T-helper 1 cell treated with Interleukin-12 subunit alpha and Interleukin-12 subunit beta and Interleukin-4 antibody, amounts not matched to agents 30 ng/mL and 1 ng/mL, for 36 hours (primary cell): ENCODE data around the gene LGR5. TPM values are rescaled to one million over a fixed set of nuclear protein-coding genes. Genes with fewer than 3 reads are reported as not detected.
"Not testable (repeated sequence)": the region's sequence is repeated elsewhere in the genome, so short reads cannot be mapped to it uniquely, and the experiment has no call there.

Source experiments
- intact Hi-C: fragments of 100-400 bp; cut with micrococcal nuclease; formaldehyde crosslinking; loops from one replicate; pipeline ENCODE4 v1.15.1; 2024
- total RNA-seq: library from RNA; stranded (reverse); gene quantifications from 2 replicates; pipeline ENCODE4 v1.2.3, GENCODE V29; 2022

Gene LGR5
- total RNA-seq, 1 donor from 2014 or later: not detected

DNA sequence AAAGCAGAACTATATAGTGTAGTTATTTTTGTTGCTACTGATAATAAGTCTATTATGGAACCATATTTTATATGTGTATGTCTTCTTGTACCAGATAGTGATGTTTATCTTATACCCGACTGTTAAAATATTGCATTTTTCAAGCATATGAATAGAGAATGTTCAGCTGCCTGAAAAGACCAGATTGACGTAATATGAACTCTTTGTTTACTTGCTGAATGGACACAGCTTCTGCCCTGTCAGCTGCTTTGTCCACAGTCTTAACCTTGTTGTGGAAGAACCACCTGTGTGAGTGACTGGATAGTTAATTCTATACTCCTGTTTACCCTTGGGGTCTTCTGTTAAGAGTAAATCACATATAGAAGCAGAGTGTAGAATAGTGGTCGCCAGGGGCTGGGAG is 109.3 kb downstream of the LGR5 start:
- intact Hi-C loops: no loop called here

- intact Hi-C loops: loop anchor here (10.0 kb wide), 1 partner anchor 137 kb away; no protein-coding TSS in a partner anchor
Observed at GRCh38 chr12:71551529-71551928, 111.9 kb downstream of the LGR5 start.

DNA sequence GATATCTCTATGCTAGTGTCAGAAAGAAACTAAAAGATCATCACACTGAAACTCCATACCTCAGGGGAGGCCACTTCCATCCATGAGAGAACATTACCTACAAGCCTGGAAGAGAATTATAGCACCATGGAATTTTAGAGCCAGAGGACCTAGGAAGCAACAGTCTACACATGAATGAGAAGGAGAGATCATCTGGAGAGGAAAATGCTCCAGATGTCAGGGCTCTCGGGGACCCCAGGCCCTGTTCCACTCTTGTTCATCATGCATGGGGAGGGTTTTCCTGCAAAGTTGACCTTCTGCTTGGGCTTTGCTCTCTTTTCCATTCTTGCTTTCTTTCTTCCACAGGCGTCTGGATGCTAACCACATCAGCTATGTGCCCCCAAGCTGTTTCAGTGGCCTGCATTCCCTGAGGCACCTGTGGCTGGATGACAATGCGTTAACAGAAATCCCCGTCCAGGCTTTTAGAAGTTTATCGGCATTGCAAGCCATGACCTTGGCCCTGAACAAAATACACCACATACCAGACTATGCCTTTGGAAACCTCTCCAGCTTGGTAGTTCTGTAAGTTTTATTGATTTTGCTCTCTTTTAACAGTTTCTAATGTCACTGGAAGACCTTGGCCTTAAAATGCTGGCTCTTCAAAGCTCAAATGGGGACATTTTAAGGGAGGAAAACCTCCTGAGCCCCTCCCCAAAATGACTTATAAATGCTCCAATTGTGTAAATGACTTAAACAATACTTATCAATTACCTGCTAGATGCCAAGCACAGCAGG is 113.3 kb downstream of the LGR5 start:
- intact Hi-C loops: loop anchor here (10.0 kb wide), 1 partner anchor 138 kb away; no protein-coding TSS in a partner anchor

GRCh38 chr12:71555191-71555590 is 115.6 kb downstream of the LGR5 start:
- intact Hi-C loops: loop anchor here (10.0 kb wide), 1 partner anchor 140 kb away; no protein-coding TSS in a partner anchor

GRCh38 chr12:71555789-71556188 is 116.2 kb downstream of the LGR5 start:
- intact Hi-C loops: loop anchor here (10.0 kb wide), 1 partner anchor 141 kb away; no protein-coding TSS in a partner anchor

DNA sequence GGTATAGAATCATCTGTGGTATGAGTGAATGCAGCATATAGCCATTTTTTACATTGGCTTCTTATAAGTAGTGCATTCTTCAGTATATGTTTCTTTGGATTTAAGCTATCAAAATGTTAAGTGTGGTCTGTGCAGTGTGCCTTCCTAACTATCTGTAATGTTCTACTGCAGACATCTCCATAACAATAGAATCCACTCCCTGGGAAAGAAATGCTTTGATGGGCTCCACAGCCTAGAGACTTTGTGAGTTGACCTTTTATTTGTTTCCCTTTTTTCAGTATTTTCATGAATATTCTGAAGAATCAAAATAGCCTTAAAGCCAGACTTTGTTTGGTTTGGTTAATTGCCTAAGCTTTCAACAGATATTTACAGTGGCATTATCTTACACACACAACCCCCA is 116.8 kb downstream of the LGR5 start:
- intact Hi-C loops: loop anchor here (10.0 kb wide), 1 partner anchor 142 kb away; no protein-coding TSS in a partner anchor

- intact Hi-C loops: loop anchor here (10.0 kb wide), 1 partner anchor 142 kb away; no protein-coding TSS in a partner anchor
Observed at GRCh38 chr12:71556875-71557274, 117.3 kb downstream of the LGR5 start.

DNA sequence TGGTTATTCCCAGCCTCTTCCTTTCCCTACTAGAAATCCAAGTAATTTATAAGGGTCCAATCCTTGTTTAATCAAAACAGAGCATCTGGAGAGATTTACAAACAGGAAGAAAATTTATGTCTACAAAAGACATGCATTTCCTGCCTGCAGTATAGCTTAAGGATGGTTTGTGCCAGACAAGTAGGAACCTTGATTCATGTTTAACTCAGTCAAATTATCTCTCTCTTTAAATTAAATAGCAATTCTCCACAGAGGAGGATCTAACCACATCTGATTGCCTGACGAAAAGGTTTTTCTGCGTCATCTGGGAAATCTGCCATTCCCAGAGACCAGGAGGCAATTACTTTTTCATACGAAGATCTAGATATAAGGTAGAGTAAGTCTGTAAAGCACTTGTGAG is 118.8 kb downstream of the LGR5 start:
- intact Hi-C loops: loop anchor here (10.0 kb wide), 1 partner anchor 144 kb away; no protein-coding TSS in a partner anchor

DNA sequence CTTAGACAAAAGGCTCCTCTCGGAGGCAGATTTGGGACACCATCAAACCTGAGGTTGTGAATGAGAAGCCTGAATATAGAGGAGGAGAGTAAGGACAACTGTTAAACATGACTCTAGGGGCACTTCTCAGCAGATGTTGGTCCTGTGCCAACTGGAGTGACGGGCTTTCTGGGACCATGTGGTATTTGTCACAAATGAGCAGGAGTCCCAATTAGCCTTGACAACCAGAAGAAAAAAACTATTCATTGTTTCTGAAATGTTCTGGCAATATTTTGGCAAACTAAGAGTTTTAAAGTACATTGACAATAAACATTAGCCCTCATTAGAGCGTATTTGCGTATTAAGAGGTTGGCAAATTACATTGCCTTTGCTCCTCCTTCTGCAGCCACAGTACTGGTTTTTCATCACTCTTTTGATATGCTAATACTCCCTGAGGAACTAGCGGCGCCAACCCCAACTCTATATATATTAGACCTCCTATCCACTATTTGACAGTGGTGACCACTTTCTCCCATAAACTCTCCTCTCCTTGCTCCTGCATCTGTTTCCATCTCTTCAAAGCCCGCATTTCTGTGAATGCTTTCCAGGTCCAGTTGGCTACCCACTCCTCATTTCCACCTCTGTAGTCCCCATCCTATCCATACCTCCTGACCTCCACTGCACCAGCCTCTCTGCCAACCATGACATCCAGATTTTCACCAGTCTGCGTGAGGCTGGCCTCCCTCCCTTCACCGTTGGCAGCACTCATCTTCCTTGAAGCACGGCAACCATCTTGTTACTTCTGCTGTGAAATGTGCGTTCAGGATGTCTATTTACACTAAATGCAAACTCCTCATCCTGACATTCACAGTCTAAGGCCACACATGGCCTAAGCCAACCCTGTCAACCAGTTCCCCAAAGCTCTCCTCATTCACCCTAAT is 123.3 kb downstream of the LGR5 start:
- intact Hi-C loops: no loop called here

DNA sequence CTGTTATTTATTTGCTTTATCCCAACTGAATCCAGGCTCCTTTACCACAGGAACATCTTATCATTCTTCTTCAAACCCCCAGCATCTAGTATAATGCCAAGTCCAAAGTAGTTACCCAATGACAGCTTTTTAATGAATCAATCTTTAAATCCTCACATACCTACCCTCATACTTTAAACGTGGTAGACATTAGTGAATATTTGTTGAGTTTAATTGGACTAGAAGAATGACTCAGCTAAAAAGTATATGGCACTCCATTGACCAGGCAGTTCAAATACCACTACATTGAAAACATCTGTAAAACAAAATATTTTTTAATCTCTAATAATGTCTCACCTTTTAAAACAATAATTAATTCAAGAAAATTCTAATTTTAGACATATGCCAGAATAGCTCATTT is 125.9 kb downstream of the LGR5 start:
- intact Hi-C loops: no loop called here

DNA sequence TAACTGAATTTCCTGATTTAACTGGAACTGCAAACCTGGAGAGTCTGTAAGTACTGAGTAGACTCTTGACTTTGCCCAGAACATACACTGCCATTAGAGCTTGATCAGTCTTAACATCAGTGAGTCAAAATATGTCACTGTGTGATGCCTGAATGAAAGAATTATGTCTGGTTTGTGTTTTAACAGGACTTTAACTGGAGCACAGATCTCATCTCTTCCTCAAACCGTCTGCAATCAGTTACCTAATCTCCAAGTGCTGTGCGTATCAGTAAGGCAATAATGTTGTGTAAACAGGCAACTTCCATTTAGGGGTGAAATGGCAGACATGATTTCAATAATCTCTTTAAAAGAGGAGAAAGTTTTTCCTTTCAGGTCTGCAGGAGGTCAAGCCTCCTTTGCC is 127.1 kb downstream of the LGR5 start:
- intact Hi-C loops: no loop called here

DNA sequence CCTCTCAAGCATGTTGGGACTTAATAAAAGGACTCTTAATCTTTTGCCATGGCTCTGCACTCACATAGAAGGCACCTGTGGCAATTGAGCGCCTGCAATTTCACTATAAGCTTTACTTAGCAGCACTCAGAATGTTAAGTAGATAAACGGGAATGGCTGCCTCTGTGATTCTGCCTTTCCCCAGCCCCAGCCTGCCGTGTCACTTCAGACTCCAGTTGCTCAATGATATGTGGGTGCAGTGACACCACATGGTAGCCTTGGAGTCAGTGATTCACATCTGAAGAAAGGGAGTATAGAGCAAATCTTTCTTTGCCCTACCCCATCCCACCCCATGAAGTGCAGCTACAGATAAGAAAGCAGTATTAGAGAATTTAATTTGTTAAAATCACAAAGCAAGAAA is 127.9 kb downstream of the LGR5 start:
- intact Hi-C loops: no loop called here

- intact Hi-C loops: not testable (repeated sequence)
Observed at GRCh38 chr12:71569885-71570284, 130.3 kb downstream of the LGR5 start.

- intact Hi-C loops: no loop called here
Observed at GRCh38 chr12:71576496-71576895, 136.9 kb downstream of the LGR5 start.

GRCh38 chr12:71578694-71579258 is 139.2 kb downstream of the LGR5 start:
- intact Hi-C loops: no loop called here

DNA sequence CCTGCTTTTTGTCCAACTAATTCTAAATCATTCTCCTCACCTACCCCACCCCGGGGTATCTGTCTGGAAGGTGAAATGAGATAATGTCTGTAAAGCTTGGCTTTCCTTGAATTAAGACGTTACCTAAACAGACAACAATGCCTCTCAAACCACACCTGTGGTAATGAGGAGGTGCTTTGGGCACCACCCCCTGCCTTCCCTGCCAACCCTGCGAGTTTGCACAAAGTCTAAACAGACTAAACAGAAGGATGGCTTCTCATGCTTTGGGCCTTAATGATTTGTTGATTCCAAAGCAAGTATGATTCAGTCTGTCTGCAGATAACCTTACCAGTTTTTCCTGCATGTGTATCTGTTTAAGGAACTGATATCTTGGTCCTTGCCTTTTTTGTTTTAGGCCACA is 141.6 kb downstream of the LGR5 start:
- intact Hi-C loops: no loop called here

DNA sequence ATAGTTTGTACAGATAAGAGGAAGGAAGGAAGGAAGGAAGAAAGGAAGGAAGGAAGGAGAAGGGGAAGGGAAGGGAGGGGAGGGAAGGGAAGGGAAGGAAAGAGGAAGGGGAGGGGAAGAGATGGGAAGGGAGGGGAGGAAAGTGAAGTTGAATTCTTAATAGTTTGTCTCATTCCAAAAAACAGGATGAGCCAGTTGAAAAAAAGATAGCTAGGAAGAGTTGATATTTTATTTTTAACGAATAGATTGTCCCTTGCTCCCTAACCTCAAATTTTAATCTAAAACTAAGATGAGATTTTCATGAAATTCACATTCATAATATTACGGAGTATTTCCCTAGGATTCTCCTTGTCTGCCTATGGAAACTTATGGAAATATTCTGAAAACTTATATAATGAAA is 143.3 kb downstream of the LGR5 start:
- intact Hi-C loops: no loop called here

DNA sequence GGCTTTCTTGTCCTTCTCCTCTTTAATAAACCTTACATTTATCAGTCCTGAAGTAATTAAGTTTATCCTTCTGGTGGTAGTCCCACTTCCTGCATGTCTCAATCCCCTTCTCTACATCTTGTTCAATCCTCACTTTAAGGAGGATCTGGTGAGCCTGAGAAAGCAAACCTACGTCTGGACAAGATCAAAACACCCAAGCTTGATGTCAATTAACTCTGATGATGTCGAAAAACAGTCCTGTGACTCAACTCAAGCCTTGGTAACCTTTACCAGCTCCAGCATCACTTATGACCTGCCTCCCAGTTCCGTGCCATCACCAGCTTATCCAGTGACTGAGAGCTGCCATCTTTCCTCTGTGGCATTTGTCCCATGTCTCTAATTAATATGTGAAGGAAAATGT is 144.8 kb downstream of the LGR5 start:
- intact Hi-C loops: no loop called here

DNA sequence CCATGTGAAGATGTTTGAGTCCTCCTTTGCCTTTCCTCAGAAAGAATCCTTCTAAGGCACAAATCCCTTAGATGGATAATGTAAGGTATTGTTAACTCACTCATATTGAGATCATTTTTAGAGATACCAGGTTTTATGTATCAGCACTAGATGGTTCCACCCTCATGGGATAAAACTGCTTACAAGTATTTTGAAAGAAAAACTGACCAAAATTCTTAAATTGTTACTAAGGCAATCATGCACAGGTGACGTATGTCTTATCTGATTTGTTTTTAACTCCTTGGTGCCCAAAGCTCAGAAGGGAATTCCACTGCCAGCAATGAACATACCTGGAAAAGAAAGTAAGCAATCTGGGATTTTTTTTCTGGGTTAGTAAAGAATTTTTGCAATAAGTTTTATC is 145.6 kb downstream of the LGR5 start:
- intact Hi-C loops: no loop called here

GRCh38 chr12:71587012-71587411 is 147.4 kb downstream of the LGR5 start:
- intact Hi-C loops: no loop called here

DNA sequence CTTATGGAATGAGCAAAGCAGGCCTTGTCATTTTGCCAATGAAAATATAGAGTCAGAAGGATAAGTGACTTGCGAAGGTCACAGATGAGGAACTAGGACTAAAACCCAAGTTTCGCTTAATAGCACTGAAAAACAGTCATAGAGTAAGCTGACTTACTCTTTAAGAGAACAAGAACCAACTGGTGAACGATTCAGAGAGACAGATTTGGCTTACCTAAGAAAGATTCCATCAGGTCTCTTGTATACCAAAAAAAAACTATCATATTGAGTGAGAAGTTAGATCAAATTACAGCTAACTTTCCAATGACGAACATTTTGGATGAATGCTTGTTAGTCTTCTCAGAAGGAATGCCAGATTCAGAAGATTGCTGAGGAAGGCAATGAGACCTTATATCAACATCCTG is 149.9 kb downstream of the LGR5 start:
- intact Hi-C loops: no loop called here

DNA sequence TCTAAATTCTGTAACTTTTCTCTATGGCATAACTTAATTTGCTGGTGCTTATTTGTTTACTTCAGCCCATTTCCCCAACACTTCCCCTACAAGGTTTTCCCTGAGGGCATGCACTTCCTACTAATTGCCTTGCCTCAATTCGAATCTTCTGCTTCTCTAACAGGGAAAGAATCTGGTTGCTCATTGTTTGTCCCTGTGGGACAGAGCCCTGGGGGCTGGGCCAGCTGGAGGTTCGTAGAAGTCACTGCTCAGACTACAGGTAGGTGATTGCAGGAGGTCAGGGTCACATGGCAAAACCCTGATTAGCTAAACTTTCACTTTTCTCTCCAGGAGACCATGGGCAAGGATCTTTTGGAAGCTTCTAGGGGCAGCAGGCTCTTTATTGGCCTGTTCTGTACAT is 152.0 kb downstream of the LGR5 start:
- intact Hi-C loops: no loop called here
